ENCODE results near the gene EIF4G3.
"Not testable (repeated sequence)": the region's sequence is repeated elsewhere in the genome, so short reads cannot be mapped to it uniquely, and the experiment has no call there.

EIF4G3 gene

GRCh38 chr1:21059021-21059420 is 117.7 kb downstream of the EIF4G3 start:
- no peak for DNase-seq (ENCODE audit: low spot score)
- H3K27me3 ChIP-seq (ENCODE audit: insufficient read depth, poor library complexity, severe bottlenecking), result no peaks in the 10 kb centered on the region
- H3K9me3 ChIP-seq (ENCODE audit: severe bottlenecking), result peaks cover 3% of the 10 kb centered on the region
- no peak overlapping the region for H3K4me3 ChIP-seq (ENCODE audit: severe bottlenecking)
- no peaks in the 10 kb centered on the region for H3K4me1 ChIP-seq (ENCODE audit: insufficient read depth, poor library complexity, severe bottlenecking)
- ATAC-seq (ENCODE audit: low read depth), result no peak
- TF ChIP-seq, protein P1, sequence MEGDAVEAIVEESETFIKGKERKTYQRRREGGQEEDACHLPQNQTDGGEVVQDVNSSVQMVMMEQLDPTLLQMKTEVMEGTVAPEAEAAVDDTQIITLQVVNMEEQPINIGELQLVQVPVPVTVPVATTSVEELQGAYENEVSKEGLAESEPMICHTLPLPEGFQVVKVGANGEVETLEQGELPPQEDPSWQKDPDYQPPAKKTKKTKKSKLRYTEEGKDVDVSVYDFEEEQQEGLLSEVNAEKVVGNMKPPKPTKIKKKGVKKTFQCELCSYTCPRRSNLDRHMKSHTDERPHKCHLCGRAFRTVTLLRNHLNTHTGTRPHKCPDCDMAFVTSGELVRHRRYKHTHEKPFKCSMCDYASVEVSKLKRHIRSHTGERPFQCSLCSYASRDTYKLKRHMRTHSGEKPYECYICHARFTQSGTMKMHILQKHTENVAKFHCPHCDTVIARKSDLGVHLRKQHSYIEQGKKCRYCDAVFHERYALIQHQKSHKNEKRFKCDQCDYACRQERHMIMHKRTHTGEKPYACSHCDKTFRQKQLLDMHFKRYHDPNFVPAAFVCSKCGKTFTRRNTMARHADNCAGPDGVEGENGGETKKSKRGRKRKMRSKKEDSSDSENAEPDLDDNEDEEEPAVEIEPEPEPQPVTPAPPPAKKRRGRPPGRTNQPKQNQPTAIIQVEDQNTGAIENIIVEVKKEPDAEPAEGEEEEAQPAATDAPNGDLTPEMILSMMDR (IDR thresholded peaks at IDR 0.05; ENCODE audit: poor library complexity, severe bottlenecking), result no peak
- no peaks in the 10 kb centered on the region for H3K36me3 ChIP-seq (ENCODE audit: low read depth)
- H3K27ac ChIP-seq (ENCODE audit: poor library complexity, severe bottlenecking), result no peak overlapping the region

GRCh38 chr1:21058035-21058793 is 118.5 kb downstream of the EIF4G3 start:
- ATAC-seq (ENCODE audit: low read depth), result no peak
- Histone ChIP-seq H3K9me3 (ENCODE audit: severe bottlenecking) (peaks cover 3% of the 10 kb centered on the region), H3K4me1 (ENCODE audit: insufficient read depth, poor library complexity, severe bottlenecking) (no peaks in the 10 kb centered on the region), H3K36me3 (ENCODE audit: low read depth) (no peaks in the 10 kb centered on the region), H3K27me3 (ENCODE audit: insufficient read depth, poor library complexity, severe bottlenecking) (no peaks in the 10 kb centered on the region), H3K4me3 (ENCODE audit: severe bottlenecking) (no peak overlapping the region), H3K27ac (ENCODE audit: poor library complexity, severe bottlenecking) (no peak overlapping the region)
- TF ChIP-seq, protein P1 (IDR thresholded peaks at IDR 0.05; ENCODE audit: poor library complexity, severe bottlenecking), result no peak
- DNase-seq (ENCODE audit: low spot score), result no peak

DNA sequence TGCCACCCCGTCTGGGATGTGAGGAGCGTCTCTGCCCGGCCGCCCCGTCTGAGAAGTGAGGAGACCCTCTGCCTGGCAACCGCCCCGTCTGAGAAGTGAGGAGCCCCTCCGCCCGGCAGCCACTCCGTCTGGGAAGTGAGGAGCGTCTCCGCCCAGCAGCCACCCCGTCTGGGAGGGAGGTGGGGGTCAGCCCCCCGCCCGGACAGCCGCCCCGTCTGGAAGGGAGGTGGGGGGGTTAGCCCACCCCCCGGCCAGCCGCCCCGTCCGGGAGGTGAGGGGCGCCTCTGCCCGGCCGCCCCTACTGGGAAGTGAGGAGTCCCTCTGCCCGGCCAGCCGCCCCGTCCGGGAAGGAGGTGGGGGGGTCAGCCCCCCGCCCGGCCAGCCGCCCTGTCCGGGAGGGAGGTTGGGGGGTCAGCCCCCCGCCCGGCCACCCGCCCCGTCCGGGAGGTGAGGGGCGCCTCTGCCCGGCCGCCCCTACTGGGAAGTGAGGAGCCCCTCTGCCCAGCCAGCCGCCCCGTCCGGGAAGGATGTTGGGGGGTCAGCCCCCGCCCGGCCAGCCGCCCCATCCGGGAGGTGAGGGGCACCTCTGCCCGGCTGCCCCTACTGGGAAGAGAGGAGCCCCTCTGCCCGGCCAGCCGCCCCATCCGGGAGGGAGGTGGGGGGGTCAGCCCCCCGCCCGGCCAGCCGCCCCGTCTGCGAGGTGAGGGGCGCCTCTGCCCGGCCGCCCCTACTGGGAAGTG is 123.3 kb downstream of the EIF4G3 start:
- ATAC-seq (ENCODE audit: low read depth); DNase-seq (ENCODE audit: low spot score); H3K27ac ChIP-seq (ENCODE audit: poor library complexity, severe bottlenecking); H3K9me3 ChIP-seq (ENCODE audit: severe bottlenecking); H3K4me3 ChIP-seq (ENCODE audit: severe bottlenecking); H3K27me3 ChIP-seq (ENCODE audit: insufficient read depth, poor library complexity, severe bottlenecking); H3K4me1 ChIP-seq (ENCODE audit: insufficient read depth, poor library complexity, severe bottlenecking): not testable (repeated sequence)
- H3K36me3 ChIP-seq (ENCODE audit: low read depth), result peaks cover 16% of the 10 kb centered on the region

- H3K4me3 ChIP-seq (ENCODE audit: severe bottlenecking), result no peak overlapping the region
- H3K36me3 ChIP-seq (ENCODE audit: low read depth), result peaks cover 16% of the 10 kb centered on the region
- TF ChIP-seq, protein P1 (IDR thresholded peaks at IDR 0.05; ENCODE audit: poor library complexity, severe bottlenecking), result no peak
- peaks cover 3% of the 10 kb centered on the region for H3K9me3 ChIP-seq (ENCODE audit: severe bottlenecking)
- H3K27ac ChIP-seq (ENCODE audit: poor library complexity, severe bottlenecking), result no peak overlapping the region
- no peaks in the 10 kb centered on the region for H3K27me3 ChIP-seq (ENCODE audit: insufficient read depth, poor library complexity, severe bottlenecking)
- no peaks in the 10 kb centered on the region for H3K4me1 ChIP-seq (ENCODE audit: insufficient read depth, poor library complexity, severe bottlenecking)
- DNase-seq (ENCODE audit: low spot score) (no peak), ATAC-seq (ENCODE audit: low read depth) (no peak)
Observed at GRCh38 chr1:21052034-21052433, 124.7 kb downstream of the EIF4G3 start.

- DNase-seq (ENCODE audit: low spot score) (no peak), ATAC-seq (ENCODE audit: low read depth) (no peak)
- H3K36me3 ChIP-seq (ENCODE audit: low read depth), result peaks cover 16% of the 10 kb centered on the region
- H3K27me3 ChIP-seq (ENCODE audit: insufficient read depth, poor library complexity, severe bottlenecking), result no peaks in the 10 kb centered on the region
- peaks cover 3% of the 10 kb centered on the region for H3K9me3 ChIP-seq (ENCODE audit: severe bottlenecking)
- H3K4me3 ChIP-seq (ENCODE audit: severe bottlenecking), result no peak overlapping the region
- H3K4me1 ChIP-seq (ENCODE audit: insufficient read depth, poor library complexity, severe bottlenecking), result no peaks in the 10 kb centered on the region
- no peak overlapping the region for H3K27ac ChIP-seq (ENCODE audit: poor library complexity, severe bottlenecking)
- TF ChIP-seq, protein P1 (IDR thresholded peaks at IDR 0.05; ENCODE audit: poor library complexity, severe bottlenecking), result no peak
Observed at GRCh38 chr1:21051177-21051825, 125.4 kb downstream of the EIF4G3 start.

Data from RWPE2 (cell line).